Adipocyte (in vitro differentiated cells): ENCODE measurements around the gene OR5C1.
"Not testable (repeated sequence)": the region's sequence is repeated elsewhere in the genome, so short reads cannot be mapped to it uniquely, and the experiment has no call there.

ENCODE experiments used
- DNase-seq: peaks from one replicate; pipeline ENCODE4 v3.0.0-alpha.2; 2015; ENCODE audit warnings: low read depth
- H3K27me3 ChIP-seq: replicated peaks from 2 replicates; pipeline ENCODE4 v1.7.0; 2013; ENCODE audit warnings: mild to moderate bottlenecking, low read length, moderate library complexity; ENCODE audit not compliant: control insufficient read depth, insufficient read depth
- H3K36me3 ChIP-seq: 2 replicates; pipeline ENCODE4 v1.7.0; 2013; ENCODE audit warnings: low read length, mild to moderate bottlenecking, moderate library complexity; ENCODE audit not compliant: control insufficient read depth, insufficient read depth, severe bottlenecking
- H3K4me1 ChIP-seq: 2 replicates; pipeline ENCODE4 v1.7.0; 2013; ENCODE audit warnings: mild to moderate bottlenecking, low read length, moderate library complexity; ENCODE audit not compliant: control insufficient read depth, insufficient read depth
- H3K4me3 ChIP-seq: 2 replicates; pipeline ENCODE4 v1.7.0; 2013; ENCODE audit warnings: mild to moderate bottlenecking, low read length, moderate library complexity
- H3K9ac ChIP-seq: 2 replicates; pipeline ENCODE4 v1.7.0; 2013; ENCODE audit warnings: mild to moderate bottlenecking, low read length, moderate library complexity
- H3K9me3 ChIP-seq: 2 replicates; pipeline ENCODE4 v1.7.0; 2013; ENCODE audit warnings: mild to moderate bottlenecking, low read length, moderate library complexity; ENCODE audit not compliant: control insufficient read depth

The OR5C1 gene

GRCh38 chr9:122832194-122832593 is 43.5 kb downstream of the OR5C1 start:
- H3K9ac ChIP-seq = no peak overlapping the region
- no peaks in the 10 kb centered on the region for H3K36me3 ChIP-seq
- no peaks in the 10 kb centered on the region for H3K9me3 ChIP-seq
- no peak overlapping the region for H3K4me3 ChIP-seq
- peaks cover 5% of the 10 kb centered on the region for H3K4me1 ChIP-seq
- no peak for DNase-seq
- H3K27me3 ChIP-seq = no peaks in the 10 kb centered on the region

DNA sequence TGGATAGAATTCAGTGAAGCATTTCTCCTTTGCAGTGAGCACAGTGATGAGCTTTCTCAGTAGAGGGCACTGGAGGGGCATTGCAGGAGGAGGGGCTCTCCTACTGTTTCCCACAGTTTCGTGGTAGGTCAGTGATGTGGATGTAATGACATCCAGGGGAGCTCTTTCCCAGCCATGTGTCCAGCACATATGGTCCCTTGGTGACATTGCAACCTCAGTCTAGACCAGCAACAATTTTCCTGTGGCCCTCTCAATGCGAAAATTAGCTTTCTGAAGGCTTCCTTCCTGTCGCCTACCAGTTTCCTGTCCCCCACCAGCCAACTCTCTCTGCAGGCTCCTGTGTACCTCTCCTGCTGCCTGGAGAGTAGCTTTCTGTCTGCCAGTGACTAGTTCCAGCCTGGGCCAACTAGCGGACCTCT is 46.6 kb downstream of the OR5C1 start:
- no peaks in the 10 kb centered on the region for H3K4me1 ChIP-seq
- H3K9me3 ChIP-seq = no peaks in the 10 kb centered on the region
- no peak for DNase-seq
- no peaks in the 10 kb centered on the region for H3K36me3 ChIP-seq
- no peak overlapping the region for H3K9ac ChIP-seq
- no peak overlapping the region for H3K4me3 ChIP-seq
- no peaks in the 10 kb centered on the region for H3K27me3 ChIP-seq

- no peak overlapping the region for H3K4me3 ChIP-seq
- H3K4me1 ChIP-seq = no peaks in the 10 kb centered on the region
- no peaks in the 10 kb centered on the region for H3K27me3 ChIP-seq
- H3K9me3 ChIP-seq = no peaks in the 10 kb centered on the region
- H3K9ac ChIP-seq = no peak overlapping the region
- DNase-seq = no peak
- H3K36me3 ChIP-seq = no peaks in the 10 kb centered on the region
Measured at GRCh38 chr9:122837266-122837850, 48.6 kb downstream of the OR5C1 start.

- not testable (repeated sequence) for H3K4me1 ChIP-seq, H3K9me3 ChIP-seq, DNase-seq, H3K36me3 ChIP-seq, H3K4me3 ChIP-seq, H3K9ac ChIP-seq, H3K27me3 ChIP-seq
Measured at GRCh38 chr9:122838441-122838840, 49.7 kb downstream of the OR5C1 start.
